Ureter (tissue), 1 donor: ENCODE data around the gene ATG5. TPM values are rescaled to one million over a fixed set of nuclear protein-coding genes. Genes with fewer than 3 reads are reported as not detected.

Experiments
- DNase-seq: peaks from one replicate; pipeline ENCODE4 v3.0.0-alpha.2; 2020; ENCODE audit warnings: low spot score
- total RNA-seq: library from RNA; stranded (reverse); gene quantifications from one replicate; pipeline ENCODE4 v1.2.4, GENCODE V29; 2023
- donor health status: DM: yes; HTN: yes; CAD: no.

The ATG5 gene
- total RNA-seq, 1 donor from 2014 or later = 45.0 TPM

GRCh38 chr6:106181664-106182418 is 143.7 kb downstream of the ATG5 start:
- no peak for DNase-seq

GRCh38 chr6:106180208-106180607 is 145.4 kb downstream of the ATG5 start:
- DNase-seq = no peak

- no peak for DNase-seq
Observed at GRCh38 chr6:106178900-106179299, 146.7 kb downstream of the ATG5 start.

GRCh38 chr6:106177786-106178185 is 147.8 kb downstream of the ATG5 start:
- DNase-seq = no peak

- DNase-seq = no peak
Observed at GRCh38 chr6:106173124-106173879, 152.3 kb downstream of the ATG5 start.

- no peak for DNase-seq
Observed at GRCh38 chr6:106170030-106170791, 155.3 kb downstream of the ATG5 start.

- no peak for DNase-seq
Observed at GRCh38 chr6:106169517-106169916, 156.0 kb downstream of the ATG5 start.

- DNase-seq = no peak
Observed at GRCh38 chr6:106168097-106168888, 157.3 kb downstream of the ATG5 start.

GRCh38 chr6:106167096-106167814 is 158.3 kb downstream of the ATG5 start:
- no peak for DNase-seq

GRCh38 chr6:106165885-106166485 is 159.6 kb downstream of the ATG5 start:
- no peak for DNase-seq

- no peak for DNase-seq
Observed at GRCh38 chr6:106163966-106164877, 161.3 kb downstream of the ATG5 start.

GRCh38 chr6:106163446-106163965 is 162.1 kb downstream of the ATG5 start:
- DNase-seq = no peak

- no peak for DNase-seq
Observed at GRCh38 chr6:106162921-106163320, 162.6 kb downstream of the ATG5 start.

- DNase-seq = no peak
Observed at GRCh38 chr6:106161893-106162292, 163.7 kb downstream of the ATG5 start.

- DNase-seq = no peak
Observed at GRCh38 chr6:106161311-106161874, 164.2 kb downstream of the ATG5 start.

GRCh38 chr6:106160189-106160588 is 165.4 kb downstream of the ATG5 start:
- no peak for DNase-seq

GRCh38 chr6:106159531-106159940 is 166.0 kb downstream of the ATG5 start:
- DNase-seq = no peak

- DNase-seq = no peak
Observed at GRCh38 chr6:106158816-106159215, 166.7 kb downstream of the ATG5 start.

- DNase-seq = no peak
Observed at GRCh38 chr6:106156863-106157262, 168.7 kb downstream of the ATG5 start.
